Measurements from ENCODE around the gene REEP1.

DNA sequence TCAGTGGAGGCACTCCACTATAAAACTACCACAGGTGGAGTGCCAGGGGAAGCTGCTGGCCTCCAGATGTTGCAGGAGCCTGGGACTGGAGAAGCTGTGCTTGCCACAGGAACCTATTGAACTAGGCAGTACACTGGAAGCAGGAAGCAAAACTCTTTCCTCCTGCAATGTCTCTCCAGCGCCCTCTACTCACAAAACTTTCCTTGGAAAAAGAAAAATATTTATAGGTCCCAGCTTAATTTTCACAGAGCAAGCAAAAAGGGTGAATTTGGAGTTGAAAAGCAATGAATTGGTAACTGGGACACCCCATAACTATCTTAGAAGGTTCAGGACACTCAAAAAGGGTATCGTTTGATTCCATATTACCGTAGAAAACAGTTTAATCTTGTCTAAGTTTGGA is 33.2 kb upstream of the REEP1 start:
- TF ChIP-seq EZH2phosphoT487 (IDR thresholded peaks at IDR 0.05; ENCODE audit: borderline replicate concordance, low read depth, low read length), result no peak
- TF ChIP-seq, protein P1, sequence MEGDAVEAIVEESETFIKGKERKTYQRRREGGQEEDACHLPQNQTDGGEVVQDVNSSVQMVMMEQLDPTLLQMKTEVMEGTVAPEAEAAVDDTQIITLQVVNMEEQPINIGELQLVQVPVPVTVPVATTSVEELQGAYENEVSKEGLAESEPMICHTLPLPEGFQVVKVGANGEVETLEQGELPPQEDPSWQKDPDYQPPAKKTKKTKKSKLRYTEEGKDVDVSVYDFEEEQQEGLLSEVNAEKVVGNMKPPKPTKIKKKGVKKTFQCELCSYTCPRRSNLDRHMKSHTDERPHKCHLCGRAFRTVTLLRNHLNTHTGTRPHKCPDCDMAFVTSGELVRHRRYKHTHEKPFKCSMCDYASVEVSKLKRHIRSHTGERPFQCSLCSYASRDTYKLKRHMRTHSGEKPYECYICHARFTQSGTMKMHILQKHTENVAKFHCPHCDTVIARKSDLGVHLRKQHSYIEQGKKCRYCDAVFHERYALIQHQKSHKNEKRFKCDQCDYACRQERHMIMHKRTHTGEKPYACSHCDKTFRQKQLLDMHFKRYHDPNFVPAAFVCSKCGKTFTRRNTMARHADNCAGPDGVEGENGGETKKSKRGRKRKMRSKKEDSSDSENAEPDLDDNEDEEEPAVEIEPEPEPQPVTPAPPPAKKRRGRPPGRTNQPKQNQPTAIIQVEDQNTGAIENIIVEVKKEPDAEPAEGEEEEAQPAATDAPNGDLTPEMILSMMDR (conservative IDR thresholded peaks at IDR 0.05; ENCODE audit: low read length), result no peak
